ENCODE results near the gene PRAME.

DNA sequence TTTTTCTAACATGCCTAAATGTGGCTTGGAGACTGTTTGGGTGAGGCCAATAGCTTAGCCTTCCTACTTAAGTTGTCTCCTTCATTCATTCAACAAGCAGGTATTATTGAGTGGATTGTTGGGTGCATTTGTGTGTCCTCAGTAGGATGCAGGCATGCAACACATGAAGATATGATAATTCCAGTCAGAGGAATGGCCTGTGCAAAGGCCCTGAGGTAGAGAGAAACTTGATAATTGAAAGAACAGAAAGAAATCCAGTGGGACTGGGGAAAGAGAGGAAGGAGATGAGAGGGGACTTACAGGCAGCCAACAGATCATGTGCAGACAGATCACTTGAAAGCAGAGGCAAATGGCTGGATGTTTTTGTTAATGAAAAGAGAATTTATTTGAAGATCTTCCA, 15.3 kb upstream of the PRAME start:
- TF ChIP-seq, protein P1, sequence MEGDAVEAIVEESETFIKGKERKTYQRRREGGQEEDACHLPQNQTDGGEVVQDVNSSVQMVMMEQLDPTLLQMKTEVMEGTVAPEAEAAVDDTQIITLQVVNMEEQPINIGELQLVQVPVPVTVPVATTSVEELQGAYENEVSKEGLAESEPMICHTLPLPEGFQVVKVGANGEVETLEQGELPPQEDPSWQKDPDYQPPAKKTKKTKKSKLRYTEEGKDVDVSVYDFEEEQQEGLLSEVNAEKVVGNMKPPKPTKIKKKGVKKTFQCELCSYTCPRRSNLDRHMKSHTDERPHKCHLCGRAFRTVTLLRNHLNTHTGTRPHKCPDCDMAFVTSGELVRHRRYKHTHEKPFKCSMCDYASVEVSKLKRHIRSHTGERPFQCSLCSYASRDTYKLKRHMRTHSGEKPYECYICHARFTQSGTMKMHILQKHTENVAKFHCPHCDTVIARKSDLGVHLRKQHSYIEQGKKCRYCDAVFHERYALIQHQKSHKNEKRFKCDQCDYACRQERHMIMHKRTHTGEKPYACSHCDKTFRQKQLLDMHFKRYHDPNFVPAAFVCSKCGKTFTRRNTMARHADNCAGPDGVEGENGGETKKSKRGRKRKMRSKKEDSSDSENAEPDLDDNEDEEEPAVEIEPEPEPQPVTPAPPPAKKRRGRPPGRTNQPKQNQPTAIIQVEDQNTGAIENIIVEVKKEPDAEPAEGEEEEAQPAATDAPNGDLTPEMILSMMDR (conservative IDR thresholded peaks at IDR 0.05): no peak
- TF ChIP-seq EZH2 (IDR thresholded peaks at IDR 0.05; ENCODE audit: low read depth): no peak
